ENCODE data around the gene CTTNBP2.

Gene CTTNBP2, protein sequence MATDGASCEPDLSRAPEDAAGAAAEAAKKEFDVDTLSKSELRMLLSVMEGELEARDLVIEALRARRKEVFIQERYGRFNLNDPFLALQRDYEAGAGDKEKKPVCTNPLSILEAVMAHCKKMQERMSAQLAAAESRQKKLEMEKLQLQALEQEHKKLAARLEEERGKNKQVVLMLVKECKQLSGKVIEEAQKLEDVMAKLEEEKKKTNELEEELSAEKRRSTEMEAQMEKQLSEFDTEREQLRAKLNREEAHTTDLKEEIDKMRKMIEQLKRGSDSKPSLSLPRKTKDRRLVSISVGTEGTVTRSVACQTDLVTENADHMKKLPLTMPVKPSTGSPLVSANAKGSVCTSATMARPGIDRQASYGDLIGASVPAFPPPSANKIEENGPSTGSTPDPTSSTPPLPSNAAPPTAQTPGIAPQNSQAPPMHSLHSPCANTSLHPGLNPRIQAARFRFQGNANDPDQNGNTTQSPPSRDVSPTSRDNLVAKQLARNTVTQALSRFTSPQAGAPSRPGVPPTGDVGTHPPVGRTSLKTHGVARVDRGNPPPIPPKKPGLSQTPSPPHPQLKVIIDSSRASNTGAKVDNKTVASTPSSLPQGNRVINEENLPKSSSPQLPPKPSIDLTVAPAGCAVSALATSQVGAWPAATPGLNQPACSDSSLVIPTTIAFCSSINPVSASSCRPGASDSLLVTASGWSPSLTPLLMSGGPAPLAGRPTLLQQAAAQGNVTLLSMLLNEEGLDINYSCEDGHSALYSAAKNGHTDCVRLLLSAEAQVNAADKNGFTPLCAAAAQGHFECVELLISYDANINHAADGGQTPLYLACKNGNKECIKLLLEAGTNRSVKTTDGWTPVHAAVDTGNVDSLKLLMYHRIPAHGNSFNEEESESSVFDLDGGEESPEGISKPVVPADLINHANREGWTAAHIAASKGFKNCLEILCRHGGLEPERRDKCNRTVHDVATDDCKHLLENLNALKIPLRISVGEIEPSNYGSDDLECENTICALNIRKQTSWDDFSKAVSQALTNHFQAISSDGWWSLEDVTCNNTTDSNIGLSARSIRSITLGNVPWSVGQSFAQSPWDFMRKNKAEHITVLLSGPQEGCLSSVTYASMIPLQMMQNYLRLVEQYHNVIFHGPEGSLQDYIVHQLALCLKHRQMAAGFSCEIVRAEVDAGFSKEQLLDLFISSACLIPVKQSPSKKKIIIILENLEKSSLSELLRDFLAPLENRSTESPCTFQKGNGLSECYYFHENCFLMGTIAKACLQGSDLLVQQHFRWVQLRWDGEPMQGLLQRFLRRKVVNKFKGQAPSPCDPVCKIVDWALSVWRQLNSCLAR (N-terminal part only)

DNA sequence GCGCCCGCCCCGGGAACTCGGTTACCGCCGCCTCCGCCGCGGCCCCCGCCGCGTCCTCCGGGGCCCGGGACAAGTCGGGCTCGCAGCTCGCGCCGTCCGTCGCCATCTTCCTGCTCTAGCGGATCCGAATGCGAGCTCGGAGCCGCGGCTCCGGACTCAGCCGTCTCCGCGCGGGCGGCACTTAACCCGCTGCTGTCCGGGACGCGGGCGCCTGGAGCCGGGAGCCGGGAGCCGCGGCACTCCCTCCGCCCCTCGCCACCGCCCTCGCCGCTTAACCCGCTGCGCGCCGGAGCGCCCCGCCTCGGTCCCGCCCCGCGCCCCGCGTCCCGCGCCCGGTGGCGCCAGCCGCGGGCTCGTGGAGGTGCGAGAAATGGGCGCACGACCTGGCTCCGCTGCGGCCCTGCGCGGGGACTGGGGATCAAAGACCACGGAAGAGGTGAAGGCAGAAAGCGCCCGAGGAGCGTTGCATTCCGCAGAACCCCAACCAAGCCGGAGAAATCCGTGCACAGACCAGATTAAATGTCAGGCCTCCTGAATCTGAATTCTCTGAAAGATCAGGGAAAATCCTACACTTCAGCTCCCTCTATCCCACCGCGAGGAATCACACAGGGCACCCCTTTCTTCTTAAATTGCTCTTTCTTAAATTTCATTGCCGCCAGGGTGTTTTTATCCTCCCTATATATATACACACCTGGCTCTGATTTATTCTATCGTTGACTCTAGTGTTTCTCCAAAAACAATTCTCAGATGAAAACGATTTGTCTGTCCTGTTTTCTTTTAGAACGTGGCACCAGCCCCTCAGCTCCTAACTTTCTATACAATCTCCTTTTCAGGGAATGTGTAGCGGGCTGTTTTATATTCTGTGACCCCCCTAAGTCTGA is at the start of gene CTTNBP2:
Gene CTTNBP2, minus strand, starts transcription at position 132 of the 881 bp plus-strand sequence. Its CDS starts 26 bp downstream, at position 106.
- in situ Hi-C loops (cut with HindIII; ENCODE audit: low sequenced_read_pairs): no loop called here

GRCh38 chr7:117916309-117916708 is 43.1 kb upstream of the CTTNBP2 start:
- in situ Hi-C loops (cut with HindIII; ENCODE audit: low sequenced_read_pairs): no loop called here

DNA sequence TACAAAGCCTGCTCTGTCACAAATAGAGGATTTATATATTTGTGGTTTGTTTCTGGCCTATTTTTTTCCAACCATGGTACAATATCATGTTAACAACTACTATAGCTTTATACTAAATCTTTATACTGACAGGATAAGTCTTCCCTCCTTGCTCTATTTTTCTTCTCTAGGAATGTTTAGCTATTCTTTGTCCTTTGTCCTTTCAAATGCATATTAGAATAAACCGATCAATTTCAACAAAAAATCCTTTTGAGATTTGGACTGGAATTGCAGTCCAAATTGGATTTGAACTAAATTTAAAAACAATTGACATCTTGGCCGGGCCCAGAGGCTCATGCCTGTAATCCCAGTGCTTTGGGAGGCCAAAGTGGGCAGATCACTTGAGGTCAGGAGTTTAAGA is 39.2 kb upstream of the CTTNBP2 start:
- in situ Hi-C loops (cut with HindIII; ENCODE audit: low sequenced_read_pairs): no loop called here

DNA sequence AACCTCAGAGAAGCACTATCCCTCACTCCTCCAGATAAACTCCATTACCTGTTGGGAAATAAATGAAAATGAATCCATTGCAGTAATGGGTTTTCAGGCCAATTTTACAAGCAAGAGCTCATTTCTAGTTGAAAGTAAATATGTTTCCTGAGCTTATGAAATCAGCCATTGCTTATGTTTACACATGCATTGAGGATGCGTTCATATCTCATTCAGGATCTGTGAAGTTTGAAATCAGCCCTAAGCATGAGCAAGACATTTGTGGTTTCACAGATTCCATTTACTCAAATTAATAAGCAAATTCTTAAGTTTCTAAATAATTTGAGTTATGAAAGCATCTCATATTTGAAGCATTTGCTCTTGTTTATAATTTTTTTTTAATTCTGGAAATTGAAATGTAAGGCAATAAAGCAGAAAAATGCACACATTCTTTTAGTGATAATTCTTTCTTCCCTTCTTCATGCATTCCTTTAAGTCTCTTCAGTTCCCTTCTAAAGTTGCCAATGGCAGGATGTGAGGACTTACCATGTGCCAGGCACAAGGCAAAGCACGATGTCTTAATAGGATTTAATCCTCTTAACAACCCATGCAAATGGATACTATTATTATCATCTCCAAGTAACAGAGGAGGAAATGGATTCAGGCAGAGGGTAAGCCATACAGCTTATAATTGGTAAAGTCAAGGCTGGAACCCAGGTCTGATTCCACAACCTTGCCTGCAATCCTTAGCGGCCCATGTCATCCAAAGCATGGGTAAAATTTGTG is 35.0 kb upstream of the CTTNBP2 start:
- in situ Hi-C loops (cut with HindIII; ENCODE audit: low sequenced_read_pairs): no loop called here

DNA sequence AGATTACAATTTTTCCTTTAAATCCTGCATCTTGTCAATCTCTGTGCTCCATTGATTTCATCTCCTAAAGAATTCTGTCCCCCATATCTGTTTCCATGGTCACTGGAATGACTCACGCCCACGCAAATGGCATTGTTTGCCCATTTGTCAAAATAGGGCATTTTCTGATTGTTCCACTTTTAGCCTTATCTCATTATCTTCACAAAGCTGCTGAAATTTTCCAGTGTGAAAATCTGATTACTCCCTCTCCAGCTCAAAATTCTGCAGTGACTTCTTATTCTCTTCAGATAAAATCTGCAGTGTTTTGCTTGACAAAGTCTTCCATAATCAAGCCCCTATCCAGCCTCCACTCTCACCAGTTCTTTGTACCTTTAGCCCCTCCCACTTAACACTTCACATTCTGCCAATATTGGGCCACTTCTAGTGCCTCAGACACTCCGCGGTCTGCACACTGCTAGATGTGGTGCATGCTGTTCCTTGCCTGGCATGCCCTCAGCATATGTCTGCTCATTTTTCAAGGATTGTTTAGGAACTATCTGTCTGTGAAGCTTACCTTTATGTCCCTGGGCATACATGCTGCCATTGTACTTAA is 33.9 kb upstream of the CTTNBP2 start:
- in situ Hi-C loops (cut with HindIII; ENCODE audit: low sequenced_read_pairs): no loop called here

GRCh38 chr7:117902314-117902889 is 29.2 kb upstream of the CTTNBP2 start:
- in situ Hi-C loops (cut with HindIII; ENCODE audit: low sequenced_read_pairs): no loop called here

DNA sequence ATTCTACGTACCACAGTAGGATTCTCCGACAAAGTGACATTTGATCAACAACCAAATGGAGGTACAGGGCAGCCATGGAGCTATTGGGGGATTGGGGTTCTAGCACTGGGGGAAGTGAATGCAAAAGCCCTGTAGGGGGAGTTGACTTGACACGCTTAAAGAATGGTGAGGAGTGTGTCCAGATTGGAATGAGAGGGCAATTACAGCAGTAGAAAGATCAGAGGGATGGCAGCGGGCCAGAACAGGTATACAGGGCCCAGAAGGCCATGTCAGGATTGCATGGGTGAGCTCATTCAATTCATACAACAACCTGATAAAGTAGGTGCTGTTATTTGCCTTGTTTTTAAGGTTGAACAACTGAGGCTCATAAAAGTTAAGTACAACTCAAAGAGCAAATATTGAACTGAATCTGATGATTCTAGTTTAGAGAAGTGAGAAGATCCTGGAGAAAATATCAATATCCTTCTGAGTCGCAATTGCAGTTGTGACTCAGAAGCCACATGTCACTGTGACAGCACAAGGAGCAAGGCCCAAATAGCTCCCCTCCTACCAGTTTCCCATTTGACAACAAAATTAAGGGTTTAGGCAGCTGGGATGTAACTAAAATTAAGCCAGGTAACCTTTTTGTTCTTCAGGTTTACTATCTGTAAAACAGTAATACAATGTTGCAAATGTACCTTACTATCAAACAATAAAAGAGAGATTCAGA is 28.0 kb upstream of the CTTNBP2 start:
- in situ Hi-C loops (cut with HindIII; ENCODE audit: low sequenced_read_pairs): no loop called here

DNA sequence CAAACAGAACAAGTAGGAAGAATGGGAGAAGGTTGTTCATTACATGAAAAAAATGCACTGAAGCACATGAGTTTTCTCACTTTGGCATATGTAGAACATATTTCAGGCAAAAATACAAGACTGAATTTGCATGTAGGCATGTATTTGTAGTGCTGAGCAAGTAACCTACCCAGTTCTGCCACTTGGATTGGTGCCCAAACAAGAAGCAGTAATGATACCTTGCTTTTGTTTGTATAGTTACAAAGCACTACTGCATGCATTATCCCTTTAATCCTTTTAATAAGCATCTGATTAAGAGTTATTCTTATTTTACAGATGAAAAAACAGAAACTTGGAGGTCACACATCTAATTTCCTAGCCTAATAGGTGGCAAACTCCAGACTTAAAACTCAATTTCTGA is 23.1 kb upstream of the CTTNBP2 start:
- in situ Hi-C loops (cut with HindIII; ENCODE audit: low sequenced_read_pairs): no loop called here

DNA sequence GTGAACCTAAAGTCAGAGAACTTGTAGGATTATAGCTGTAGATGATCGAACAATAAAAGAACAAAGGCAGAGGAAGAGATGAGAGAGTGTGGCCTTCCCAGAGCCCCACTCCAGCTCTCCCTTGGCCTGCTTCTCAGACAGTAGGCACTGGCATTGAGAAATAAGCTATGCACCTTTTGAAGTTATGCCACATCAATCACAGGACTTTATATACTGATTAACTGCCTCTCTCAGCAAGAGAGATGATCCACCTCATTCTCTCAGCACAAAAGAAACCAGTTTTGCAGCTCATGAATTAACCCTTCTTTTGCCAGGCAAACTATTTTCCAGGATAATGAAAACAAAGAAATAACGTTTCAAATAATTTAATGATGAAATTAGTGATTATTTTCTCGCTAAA is 22.0 kb upstream of the CTTNBP2 start:
- in situ Hi-C loops (cut with HindIII; ENCODE audit: low sequenced_read_pairs): no loop called here

DNA sequence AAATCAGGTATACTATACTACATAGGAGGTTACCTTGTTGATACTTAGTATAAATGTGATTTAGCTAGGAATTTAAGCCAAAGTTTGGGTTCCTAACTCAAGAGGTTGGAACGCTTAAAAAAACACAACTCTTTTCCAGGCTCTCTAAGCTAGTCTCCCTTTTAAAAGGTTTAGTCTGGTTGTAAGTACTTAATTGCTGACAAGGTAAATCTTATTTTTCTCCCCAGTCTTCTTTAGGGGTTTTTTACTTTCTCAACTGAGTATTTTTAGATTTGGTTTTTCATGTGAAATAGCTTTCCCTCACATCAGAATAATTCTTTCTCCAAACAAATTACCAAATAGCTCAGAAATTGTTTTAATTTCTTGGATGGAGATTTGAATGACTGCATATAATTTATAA is 20.8 kb upstream of the CTTNBP2 start:
- in situ Hi-C loops (cut with HindIII; ENCODE audit: low sequenced_read_pairs): no loop called here

DNA sequence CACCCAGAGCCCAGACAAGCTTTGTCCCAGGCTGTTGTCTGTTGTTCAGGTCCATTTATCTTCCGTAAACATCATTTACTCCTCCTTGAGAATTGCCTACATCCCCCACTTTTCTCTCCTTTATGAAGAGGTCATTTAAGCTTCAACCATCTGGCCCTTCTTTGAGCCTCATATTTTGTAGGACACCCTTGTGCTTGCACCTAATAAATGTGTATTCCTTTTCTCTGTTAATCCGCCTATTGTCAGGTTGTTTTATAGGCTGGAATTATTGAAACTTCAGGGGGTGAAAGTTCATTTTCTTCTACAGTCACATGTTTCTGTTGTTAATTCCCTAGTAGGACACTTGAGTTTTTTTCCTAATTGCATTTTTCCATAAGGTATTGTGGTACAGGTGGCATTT is 19.6 kb upstream of the CTTNBP2 start:
- in situ Hi-C loops (cut with HindIII; ENCODE audit: low sequenced_read_pairs): no loop called here

DNA sequence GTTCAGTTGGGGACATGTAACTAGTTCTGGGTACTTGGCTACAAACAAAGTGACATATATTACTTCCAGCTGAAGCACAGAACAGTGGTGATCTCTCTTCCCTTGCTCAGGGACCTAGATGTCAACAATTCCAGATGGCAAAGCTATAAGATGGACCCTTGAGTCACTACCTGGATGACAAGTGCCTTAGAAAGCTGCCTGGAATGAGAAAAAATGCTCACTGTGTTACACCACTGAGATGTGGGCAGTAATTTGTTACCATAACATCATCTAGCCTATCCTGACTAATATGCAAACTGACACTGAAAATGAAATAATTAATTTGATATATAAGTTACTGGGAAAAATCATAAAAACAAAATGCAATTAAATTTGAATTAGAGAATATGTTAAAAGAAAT is 16.4 kb upstream of the CTTNBP2 start:
- in situ Hi-C loops (cut with HindIII; ENCODE audit: low sequenced_read_pairs): no loop called here

- in situ Hi-C loops (cut with HindIII; ENCODE audit: low sequenced_read_pairs): no loop called here
These were observed 15.4 kb upstream of the CTTNBP2 start for GRCh38 chr7:117888627-117889026.

- in situ Hi-C loops (cut with HindIII; ENCODE audit: low sequenced_read_pairs): no loop called here
These were observed 9.4 kb upstream of the CTTNBP2 start for GRCh38 chr7:117882594-117882993.

GRCh38 chr7:117876761-117877160 is 3.5 kb upstream of the CTTNBP2 start:
- in situ Hi-C loops (cut with HindIII; ENCODE audit: low sequenced_read_pairs): no loop called here

DNA sequence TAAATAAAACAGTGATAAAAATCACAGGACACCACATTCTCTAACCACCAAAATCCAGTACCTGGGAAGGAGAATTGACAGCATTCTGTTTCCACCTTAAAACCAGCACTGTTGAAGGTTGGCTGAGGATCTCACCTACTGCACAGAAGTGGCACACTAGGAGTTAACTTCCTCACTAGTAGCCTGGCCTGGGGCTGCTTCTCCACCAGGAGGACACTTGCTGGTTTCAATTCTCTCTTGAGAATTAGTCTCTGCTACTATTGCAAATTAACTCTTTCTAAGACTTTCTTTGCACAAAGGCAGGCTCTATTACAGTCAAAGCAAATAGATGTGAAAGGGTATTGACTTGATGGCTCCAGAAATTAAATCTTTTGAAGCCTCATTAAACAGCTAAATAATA is 2.3 kb upstream of the CTTNBP2 start:
- in situ Hi-C loops (cut with HindIII; ENCODE audit: low sequenced_read_pairs): no loop called here

- in situ Hi-C loops (cut with HindIII; ENCODE audit: low sequenced_read_pairs): no loop called here
These were observed 1.0 kb upstream of the CTTNBP2 start for GRCh38 chr7:117874191-117874700.

Measured in DLD1 (cell line).